Activated CD8-positive, alpha-beta memory T cell treated with anti-CD3 and anti-CD28 coated beads, Interleukin-2, amount 10 ng/mL, durations not matched to agents 7 days and 5 days (primary cell): Measurements from ENCODE around the gene FMO4. TPM values are rescaled to one million over a fixed set of nuclear protein-coding genes. Genes with fewer than 3 reads are reported as not detected.
"Not testable (repeated sequence)": the region's sequence is repeated elsewhere in the genome, so short reads cannot be mapped to it uniquely, and the experiment has no call there.

ENCODE experiments used
- ATAC-seq: fragments of 150-1000 bp; cut with Tn5 transposase; one replicate; pipeline ENCODE4 v1.10.0; 2021; ENCODE audit warnings: moderate library complexity
- CTCF ChIA-PET: fragments of 350-600 bp; sonication (Branson Sonifier 250); formaldehyde crosslinking; loops from one replicate; lab custom pipeline; 2021; ENCODE audit warnings: antibody characterized with exemption; lab: Charles Lee
- DNase-seq: peaks from one replicate; pipeline ENCODE4 v3.0.0-alpha.2; 2020
- H3K27ac Mint-ChIP-seq: one replicate; pipeline ENCODE4 v1.8.0; 2021; ENCODE audit warnings: mild to moderate bottlenecking, mixed read lengths
- H3K27me3 Mint-ChIP-seq: one replicate; pipeline ENCODE4 v1.8.0; 2021; ENCODE audit warnings: mixed read lengths
- H3K36me3 Mint-ChIP-seq: one replicate; pipeline ENCODE4 v1.8.0; 2021; ENCODE audit warnings: mild to moderate bottlenecking, mixed read lengths
- H3K4me1 Mint-ChIP-seq: one replicate; pipeline ENCODE4 v1.8.0; 2021; ENCODE audit warnings: mixed read lengths
- H3K4me3 Mint-ChIP-seq: one replicate; pipeline ENCODE4 v1.8.0; 2021; ENCODE audit warnings: mild to moderate bottlenecking, moderate library complexity, mixed read lengths
- H3K9me3 Mint-ChIP-seq: one replicate; pipeline ENCODE4 v1.8.0; 2022; ENCODE audit warnings: low read depth, mixed read lengths
- total RNA-seq, 2 experiments: library from RNA; stranded (reverse); gene quantifications; one replicate each; pipeline ENCODE4 v1.2.3, GENCODE V29; 2021

FMO4 gene
- total RNA-seq = 1 to 10 TPM in 1 of 2 experiments, under 1 TPM in 1; 0.91 to 1.5 TPM

GRCh38 chr1:171313835-171314320, at the start of gene FMO4:
Gene FMO4, plus strand, starts transcription at chr1:171314183. Its CDS starts 5,643 bp downstream, at chr1:171319826.
- Mint-ChIP-seq H3K4me3 (peak within 1 kb of the TSS; percentile 69), H3K4me1 (peaks cover 15% of the 10 kb centered on the region), H3K9me3 (no peaks in the 10 kb centered on the region), H3K27ac (peak within 1 kb of the TSS; percentile 78), H3K27me3 (no peaks in the 10 kb centered on the region), H3K36me3 (no peaks in the 10 kb centered on the region)
- CTCF ChIA-PET = interaction anchor here (0.6 to 3.0 kb wide), 21 partner anchors 8 to 623 kb away, joined by 3 to 26 read pairs (median 4); partner anchors contain the start of genes FMO1, FMO2 and PRRC2C
- ATAC-seq (peak; percentile 100), DNase-seq (peak; percentile 92)

DNA sequence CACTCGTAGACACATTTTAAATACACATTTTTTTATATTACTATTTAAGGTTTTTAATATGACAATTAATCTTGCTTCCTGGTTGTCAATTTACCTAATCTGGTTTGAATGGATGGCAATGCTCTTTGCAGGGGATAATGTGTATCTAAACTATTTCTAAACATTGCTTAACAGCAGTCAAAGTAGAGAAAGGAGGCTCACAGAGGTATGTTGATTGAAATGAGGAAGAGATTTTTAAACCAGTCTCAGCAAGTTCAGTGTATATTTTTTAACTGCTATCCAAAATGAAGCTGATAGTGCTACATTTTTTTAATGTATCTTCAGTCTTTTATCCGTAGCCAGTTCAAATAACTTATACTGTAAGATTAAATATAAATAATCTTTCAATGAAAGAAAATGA, 48.3 kb upstream of the FMO4 start:
- Mint-ChIP-seq H3K36me3 (no peaks in the 10 kb centered on the region), H3K4me1 (no peaks in the 10 kb centered on the region), H3K27me3 (peaks cover 16% of the 10 kb centered on the region), H3K4me3 (no peak overlapping the region), H3K27ac (no peak overlapping the region), H3K9me3 (no peaks in the 10 kb centered on the region)
- CTCF ChIA-PET = no interaction called here
- ATAC-seq (no peak), DNase-seq (no peak)

GRCh38 chr1:171266930-171267329, 47.1 kb upstream of the FMO4 start:
- H3K9me3 Mint-ChIP-seq = no peaks in the 10 kb centered on the region
- no peaks in the 10 kb centered on the region for H3K4me1 Mint-ChIP-seq
- ATAC-seq = no peak
- peaks cover 25% of the 10 kb centered on the region for H3K27me3 Mint-ChIP-seq
- no peaks in the 10 kb centered on the region for H3K36me3 Mint-ChIP-seq
- CTCF ChIA-PET = no interaction called here
- H3K4me3 Mint-ChIP-seq = no peak overlapping the region
- H3K27ac Mint-ChIP-seq = no peak overlapping the region
- DNase-seq = no peak

DNA sequence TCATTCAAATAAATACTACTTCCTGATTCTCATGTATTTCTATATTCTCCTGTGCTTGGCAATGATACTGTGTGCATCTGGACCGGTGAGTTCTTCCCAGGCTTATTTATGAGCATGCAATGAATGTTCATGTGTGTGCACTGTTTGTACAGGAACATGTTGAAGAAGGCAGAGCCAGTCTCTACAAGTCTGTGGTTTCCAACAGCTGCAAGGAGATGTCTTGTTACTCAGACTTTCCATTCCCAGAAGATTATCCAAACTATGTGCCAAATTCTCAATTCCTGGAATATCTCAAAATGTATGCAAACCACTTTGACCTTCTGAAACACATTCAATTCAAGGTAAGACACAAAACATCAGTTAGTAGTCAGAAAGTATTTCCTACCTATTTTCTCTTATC, 46.6 kb upstream of the FMO4 start:
- no peaks in the 10 kb centered on the region for H3K4me1 Mint-ChIP-seq
- ATAC-seq (no peak), DNase-seq (no peak)
- no peak overlapping the region for H3K4me3 Mint-ChIP-seq
- no peaks in the 10 kb centered on the region for H3K9me3 Mint-ChIP-seq
- H3K36me3 Mint-ChIP-seq = no peaks in the 10 kb centered on the region
- H3K27me3 Mint-ChIP-seq = peaks cover 25% of the 10 kb centered on the region
- CTCF ChIA-PET = no interaction called here
- no peak overlapping the region for H3K27ac Mint-ChIP-seq

DNA sequence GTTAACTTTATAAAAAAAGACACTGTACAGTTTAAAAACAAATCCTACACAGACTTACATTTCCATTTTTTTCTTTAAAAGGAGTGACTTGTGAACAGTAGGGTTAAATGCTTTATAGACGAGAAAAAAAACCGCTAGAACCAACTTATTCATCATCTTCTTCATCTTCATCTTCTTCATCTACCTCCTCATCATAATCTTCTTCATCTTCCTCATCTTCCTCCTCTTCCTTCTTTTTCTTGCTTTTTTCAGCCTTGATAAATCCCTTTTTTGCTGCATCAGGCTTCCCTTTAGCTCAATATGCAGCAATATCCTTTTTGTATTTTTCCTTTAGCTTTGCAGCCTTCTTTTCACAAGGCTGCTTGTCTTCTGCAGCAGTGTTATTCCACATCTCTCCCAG, 43.2 kb upstream of the FMO4 start:
- CTCF ChIA-PET = no interaction called here
- Mint-ChIP-seq H3K27ac (no peak overlapping the region), H3K4me3 (no peak overlapping the region), H3K4me1 (no peaks in the 10 kb centered on the region), H3K9me3 (no peaks in the 10 kb centered on the region), H3K27me3 (peaks cover 31% of the 10 kb centered on the region), H3K36me3 (no peaks in the 10 kb centered on the region)
- ATAC-seq (no peak), DNase-seq (no peak)

DNA sequence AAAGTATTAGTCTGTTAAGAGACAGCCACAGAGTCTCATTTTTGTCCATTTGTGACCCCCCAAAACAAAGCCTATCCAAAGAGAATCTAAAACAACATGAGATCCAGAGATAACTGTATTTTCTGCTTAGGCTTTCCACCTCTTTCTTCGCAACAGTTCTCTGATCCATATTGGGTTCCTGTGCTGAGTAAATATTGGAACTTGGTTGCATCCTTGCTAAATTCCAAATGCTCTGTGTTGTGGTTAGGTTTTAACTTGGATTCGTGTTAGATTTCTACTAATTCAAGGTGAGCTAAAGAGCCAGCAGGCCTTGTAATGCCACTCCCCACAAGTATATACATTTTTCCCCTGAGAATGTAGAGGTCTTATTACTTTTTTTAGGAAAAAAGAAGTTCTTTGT, 36.4 kb upstream of the FMO4 start:
- H3K9me3 Mint-ChIP-seq = no peaks in the 10 kb centered on the region
- peaks cover 22% of the 10 kb centered on the region for H3K27me3 Mint-ChIP-seq
- no peak overlapping the region for H3K4me3 Mint-ChIP-seq
- DNase-seq (no peak), ATAC-seq (no peak)
- H3K36me3 Mint-ChIP-seq = no peaks in the 10 kb centered on the region
- H3K4me1 Mint-ChIP-seq = no peaks in the 10 kb centered on the region
- CTCF ChIA-PET = no interaction called here
- no peak overlapping the region for H3K27ac Mint-ChIP-seq

- Mint-ChIP-seq H3K9me3 (no peaks in the 10 kb centered on the region), H3K36me3 (no peaks in the 10 kb centered on the region), H3K27me3 (peaks cover 28% of the 10 kb centered on the region), H3K27ac (no peak overlapping the region), H3K4me1 (no peaks in the 10 kb centered on the region), H3K4me3 (no peak overlapping the region)
- ATAC-seq (no peak), DNase-seq (no peak)
- CTCF ChIA-PET = interaction anchor here (0.7 kb wide), 1 partner anchor 15 kb away, joined by 3 read pairs; no protein-coding TSS in a partner anchor
These were observed 34.7 kb upstream of the FMO4 start for GRCh38 chr1:171279234-171279633.

DNA sequence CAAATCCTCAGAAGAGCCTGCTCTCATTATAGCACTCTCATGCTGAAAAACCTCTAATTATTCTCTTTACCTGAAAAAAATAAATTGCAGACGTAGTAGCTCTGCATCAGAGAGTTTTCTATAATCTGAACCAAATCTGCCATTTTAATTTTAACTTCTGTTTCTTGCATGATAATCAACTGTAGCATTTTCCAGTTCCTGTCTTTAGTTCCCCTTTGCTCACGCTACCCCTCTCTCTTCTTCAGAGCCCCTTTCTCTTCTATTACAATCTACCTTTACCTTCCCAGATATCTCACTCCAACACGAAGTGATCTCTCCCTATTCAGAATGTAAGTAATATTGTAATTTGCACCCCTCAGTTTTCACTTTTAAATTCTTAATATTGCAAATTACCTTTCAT, 34.3 kb upstream of the FMO4 start:
- no peak for DNase-seq
- CTCF ChIA-PET = no interaction called here
- ATAC-seq = no peak

GRCh38 chr1:171280599-171280998, 33.4 kb upstream of the FMO4 start:
- no peak overlapping the region for H3K4me3 Mint-ChIP-seq

More for the DNA sequence above, 34.3 kb upstream of the FMO4 start:
- Mint-ChIP-seq H3K36me3 (no peaks in the 10 kb centered on the region), H3K4me3 (no peak overlapping the region), H3K27ac (no peak overlapping the region), H3K9me3 (no peaks in the 10 kb centered on the region), H3K27me3 (peaks cover 29% of the 10 kb centered on the region), H3K4me1 (no peaks in the 10 kb centered on the region)

GRCh38 chr1:171286032-171286705, 27.8 kb upstream of the FMO4 start:
- Mint-ChIP-seq H3K27ac (no peak overlapping the region), H3K4me1 (peaks cover 7% of the 10 kb centered on the region), H3K9me3 (no peaks in the 10 kb centered on the region), H3K27me3 (peaks cover 38% of the 10 kb centered on the region), H3K36me3 (no peaks in the 10 kb centered on the region), H3K4me3 (no peak overlapping the region)
- CTCF ChIA-PET = no interaction called here
- no peak for DNase-seq
- ATAC-seq = no peak

More at GRCh38 chr1:171280599-171280998, 33.4 kb upstream of the FMO4 start:
- Mint-ChIP-seq H3K27ac (no peak overlapping the region), H3K27me3 (peaks cover 31% of the 10 kb centered on the region), H3K36me3 (no peaks in the 10 kb centered on the region), H3K9me3 (no peaks in the 10 kb centered on the region), H3K4me1 (no peaks in the 10 kb centered on the region)
- DNase-seq = no peak
- CTCF ChIA-PET = no interaction called here
- ATAC-seq = no peak

GRCh38 chr1:171290621-171291020, 23.4 kb upstream of the FMO4 start:
- CTCF ChIA-PET = no interaction called here
- Mint-ChIP-seq H3K27me3 (peaks cover 21% of the 10 kb centered on the region), H3K27ac (no peak overlapping the region), H3K4me1 (peaks cover 7% of the 10 kb centered on the region), H3K36me3 (no peaks in the 10 kb centered on the region), H3K4me3 (no peak overlapping the region), H3K9me3 (no peaks in the 10 kb centered on the region)
- ATAC-seq (no peak), DNase-seq (no peak)

- ATAC-seq (no peak), DNase-seq (no peak)
- Mint-ChIP-seq H3K4me3 (no peak overlapping the region), H3K27ac (no peak overlapping the region), H3K27me3 (peaks cover 12% of the 10 kb centered on the region), H3K9me3 (no peaks in the 10 kb centered on the region), H3K4me1 (no peaks in the 10 kb centered on the region), H3K36me3 (no peaks in the 10 kb centered on the region)
- CTCF ChIA-PET = no interaction called here
These were observed 21.2 kb upstream of the FMO4 start for GRCh38 chr1:171292799-171293198.

DNA sequence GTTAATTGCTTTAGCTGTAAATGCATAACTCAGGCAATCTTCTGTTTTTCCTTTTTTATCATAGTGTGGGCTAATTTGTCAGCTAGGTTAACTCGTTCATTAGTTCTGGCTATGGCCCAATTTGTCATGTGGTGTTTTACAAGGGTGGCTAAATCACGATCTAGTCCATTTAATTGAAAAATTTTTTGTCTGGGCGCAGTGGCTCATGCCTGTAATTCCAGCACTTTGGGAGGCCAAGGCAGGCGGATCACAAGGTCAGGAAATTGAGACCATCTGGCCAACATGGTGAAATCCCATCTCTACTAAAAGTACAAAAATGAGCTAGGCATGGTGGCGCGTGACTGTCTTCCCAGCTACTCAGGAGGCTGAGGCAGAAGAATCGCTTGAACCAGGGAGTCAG, 18.6 kb upstream of the FMO4 start:
- not testable (repeated sequence) for DNase-seq, H3K9me3 Mint-ChIP-seq, H3K36me3 Mint-ChIP-seq, ATAC-seq, H3K4me1 Mint-ChIP-seq, H3K27me3 Mint-ChIP-seq, H3K27ac Mint-ChIP-seq, H3K4me3 Mint-ChIP-seq
- CTCF ChIA-PET = interaction anchor here (0.9 kb wide), 1 partner anchor 18 kb away, joined by 3 read pairs; the partner anchor contains the start of gene FMO4

DNA sequence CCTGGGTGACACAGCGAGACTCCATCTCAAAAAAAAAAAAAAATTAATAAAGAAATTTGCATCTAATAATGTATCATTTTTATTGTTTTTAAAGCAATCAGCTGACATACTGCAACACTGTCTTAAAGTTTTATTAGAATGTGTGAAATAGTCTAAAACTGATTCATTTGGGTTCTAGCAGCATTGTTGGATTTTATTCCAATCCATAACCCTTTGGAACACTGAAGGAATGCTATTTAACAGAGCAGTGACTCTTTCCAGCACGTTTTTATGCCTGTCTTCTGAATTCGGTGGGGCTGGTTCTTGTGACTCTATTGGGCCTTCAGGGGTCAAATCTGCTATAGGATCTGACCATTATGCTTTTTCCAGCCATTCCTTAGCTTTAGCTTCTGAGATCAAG, 18.2 kb upstream of the FMO4 start:
- no peak for DNase-seq
- Mint-ChIP-seq H3K27ac (no peak overlapping the region), H3K4me3 (no peak overlapping the region)

More for the DNA sequence above, 18.2 kb upstream of the FMO4 start:
- ATAC-seq = no peak
- peaks cover 7% of the 10 kb centered on the region for H3K9me3 Mint-ChIP-seq
- CTCF ChIA-PET = interaction anchor here (0.9 kb wide), 1 partner anchor 18 kb away, joined by 3 read pairs; the partner anchor contains the start of gene FMO4
- no peaks in the 10 kb centered on the region for H3K4me1 Mint-ChIP-seq
- H3K36me3 Mint-ChIP-seq = no peaks in the 10 kb centered on the region
- peaks cover 9% of the 10 kb centered on the region for H3K27me3 Mint-ChIP-seq
